Vagina (tissue), 2 donors: ENCODE data around the gene GABRB2.

Source experiments
- CTCF ChIP-seq, 3 experiments: fragments of 450-650 bp in 2 of 3; fragments of 200-600 bp in 1 of 3; sonication (generic) in 1 of 3; IDR thresholded peaks; one replicate each; pipeline ENCODE4 v1.5.1; 2017 to 2019; ENCODE audit warnings: antibody characterized with exemption in 3 of 3, mild to moderate bottlenecking in 2 of 3, moderate library complexity in 2 of 3
- POLR2A ChIP-seq, 2 donors: fragments of 450-650 bp; IDR thresholded peaks; one replicate each; pipeline ENCODE4 v1.6.1; 2017; ENCODE audit warnings: antibody characterized with exemption in 2 of 2, mild to moderate bottlenecking in 2 of 2, moderate library complexity in 2 of 2

GRCh38 chr5:161344234-161344633 lies 202.3 kb downstream of the GABRB2 start:
- TF ChIP-seq CTCF (IDR thresholded peaks at IDR 0.05): no peak
- TF ChIP-seq POLR2A (IDR thresholded peaks at IDR 0.05): no peak
